Activated CD4-positive, alpha-beta T cell treated with anti-CD3 and anti-CD28 coated beads, Interleukin-2, amount 10 ng/mL, durations not matched to agents 24 days and 14 days (primary cell): Measurements from ENCODE around the gene KCTD1. TPM values are rescaled to one million over a fixed set of nuclear protein-coding genes. Genes with fewer than 3 reads are reported as not detected.

Source experiments
- DNase-seq: peaks from one replicate; pipeline ENCODE4 v3.0.0; 2022
- H3K27ac Mint-ChIP-seq: one replicate; pipeline ENCODE4 v1.8.0; 2022; ENCODE audit warnings: mild to moderate bottlenecking, mixed read lengths
- H3K27me3 Mint-ChIP-seq: one replicate; pipeline ENCODE4 v1.8.0; 2022; ENCODE audit warnings: mixed read lengths
- H3K36me3 Mint-ChIP-seq: one replicate; pipeline ENCODE4 v1.8.0; 2022; ENCODE audit warnings: low read depth, mild to moderate bottlenecking, mixed read lengths
- H3K4me1 Mint-ChIP-seq: one replicate; pipeline ENCODE4 v1.8.0; 2021; ENCODE audit warnings: mixed read lengths
- H3K4me3 Mint-ChIP-seq: one replicate; pipeline ENCODE4 v1.8.0; 2022; ENCODE audit warnings: mild to moderate bottlenecking, moderate library complexity, mixed read lengths
- H3K9me3 Mint-ChIP-seq: one replicate; pipeline ENCODE4 v1.8.0; 2021; ENCODE audit warnings: mixed read lengths
- intact Hi-C: fragments of 100-400 bp; cut with micrococcal nuclease; formaldehyde crosslinking; loops from one replicate; pipeline ENCODE4 v1.15.1; 2023
- total RNA-seq: library from RNA; stranded (reverse); gene quantifications from 2 replicates; pipeline ENCODE4 v1.2.3, GENCODE V29; 2022

Gene KCTD1
- total RNA-seq, 1 donor from 2014 or later = 5.0 TPM

- Mint-ChIP-seq H3K4me1 (peaks cover 12% of the 10 kb centered on the region), H3K27ac (no peak overlapping the region), H3K4me3 (no peak overlapping the region), H3K27me3 (peaks cover under 1% of the 10 kb centered on the region), H3K36me3 (peaks cover 5% of the 10 kb centered on the region), H3K9me3 (no peaks in the 10 kb centered on the region)
- intact Hi-C loops = loop anchor here (10.0 kb wide), 2 partner anchors 450 to 1190 kb away; partner anchors contain the start of genes SS18 and ZNF521
- DNase-seq = no peak
These were observed 3.9 kb downstream of the KCTD1 start for GRCh38 chr18:26544451-26544850.

GRCh38 chr18:26543373-26543772 is 5.0 kb downstream of the KCTD1 start:
- no peak overlapping the region for H3K4me3 Mint-ChIP-seq
- H3K4me1 Mint-ChIP-seq = peaks cover 12% of the 10 kb centered on the region
- no peaks in the 10 kb centered on the region for H3K9me3 Mint-ChIP-seq
- no peak for DNase-seq
- peaks cover 5% of the 10 kb centered on the region for H3K36me3 Mint-ChIP-seq
- intact Hi-C loops = loop anchor here (10.0 kb wide), 2 partner anchors 449 to 1189 kb away; partner anchors contain the start of genes SS18 and ZNF521
- no peaks in the 10 kb centered on the region for H3K27me3 Mint-ChIP-seq
- H3K27ac Mint-ChIP-seq = no peak overlapping the region

GRCh38 chr18:26540043-26540628 is 8.2 kb downstream of the KCTD1 start:
- H3K9me3 Mint-ChIP-seq = no peaks in the 10 kb centered on the region
- H3K36me3 Mint-ChIP-seq = no peaks in the 10 kb centered on the region
- DNase-seq = no peak
- no peak overlapping the region for H3K27ac Mint-ChIP-seq
- H3K4me3 Mint-ChIP-seq = no peak overlapping the region
- intact Hi-C loops = loop anchor here (10.0 kb wide), 2 partner anchors 445 to 1185 kb away; partner anchors contain the start of genes SS18 and ZNF521
- H3K27me3 Mint-ChIP-seq = no peaks in the 10 kb centered on the region
- H3K4me1 Mint-ChIP-seq = peaks cover 5% of the 10 kb centered on the region

GRCh38 chr18:26538524-26538923 is 9.8 kb downstream of the KCTD1 start:
- Mint-ChIP-seq H3K36me3 (no peaks in the 10 kb centered on the region), H3K4me1 (peaks cover 4% of the 10 kb centered on the region), H3K9me3 (no peaks in the 10 kb centered on the region), H3K27me3 (no peaks in the 10 kb centered on the region), H3K4me3 (no peak overlapping the region), H3K27ac (no peak overlapping the region)
- no peak for DNase-seq
- intact Hi-C loops = no loop called here

- no peak overlapping the region for H3K4me3 Mint-ChIP-seq
- intact Hi-C loops = no loop called here
- H3K27me3 Mint-ChIP-seq = no peaks in the 10 kb centered on the region
- peaks cover 4% of the 10 kb centered on the region for H3K4me1 Mint-ChIP-seq
- H3K27ac Mint-ChIP-seq = no peak overlapping the region
- DNase-seq = no peak
- no peaks in the 10 kb centered on the region for H3K9me3 Mint-ChIP-seq
- H3K36me3 Mint-ChIP-seq = no peaks in the 10 kb centered on the region
These were observed 11.7 kb downstream of the KCTD1 start for GRCh38 chr18:26536664-26537063.

- Mint-ChIP-seq H3K27ac (no peak overlapping the region), H3K4me1 (peaks cover 4% of the 10 kb centered on the region), H3K27me3 (no peaks in the 10 kb centered on the region), H3K36me3 (no peaks in the 10 kb centered on the region), H3K4me3 (no peak overlapping the region), H3K9me3 (no peaks in the 10 kb centered on the region)
- intact Hi-C loops = no loop called here
- DNase-seq = no peak
These were observed 12.3 kb downstream of the KCTD1 start for GRCh38 chr18:26536032-26536431.

- Mint-ChIP-seq H3K36me3 (no peaks in the 10 kb centered on the region), H3K4me1 (peaks cover 4% of the 10 kb centered on the region), H3K4me3 (no peak overlapping the region), H3K9me3 (no peaks in the 10 kb centered on the region), H3K27me3 (no peaks in the 10 kb centered on the region), H3K27ac (no peak overlapping the region)
- no peak for DNase-seq
- intact Hi-C loops = no loop called here
These were observed 12.7 kb downstream of the KCTD1 start for GRCh38 chr18:26535630-26536029.

- no peaks in the 10 kb centered on the region for H3K36me3 Mint-ChIP-seq
- intact Hi-C loops = no loop called here
- DNase-seq = no peak
- no peaks in the 10 kb centered on the region for H3K27me3 Mint-ChIP-seq
- H3K4me3 Mint-ChIP-seq = no peak overlapping the region
- no peak overlapping the region for H3K27ac Mint-ChIP-seq
- H3K9me3 Mint-ChIP-seq = no peaks in the 10 kb centered on the region
- no peaks in the 10 kb centered on the region for H3K4me1 Mint-ChIP-seq
These were observed 15.7 kb downstream of the KCTD1 start for GRCh38 chr18:26532367-26533340.

GRCh38 chr18:26531605-26532298 is 16.6 kb downstream of the KCTD1 start:
- Mint-ChIP-seq H3K4me3 (no peak overlapping the region), H3K36me3 (no peaks in the 10 kb centered on the region), H3K27me3 (no peaks in the 10 kb centered on the region), H3K27ac (no peak overlapping the region), H3K4me1 (no peaks in the 10 kb centered on the region), H3K9me3 (no peaks in the 10 kb centered on the region)
- intact Hi-C loops = no loop called here
- DNase-seq = no peak

GRCh38 chr18:26526966-26527234 is 21.5 kb downstream of the KCTD1 start:
- no peak for DNase-seq
- intact Hi-C loops = no loop called here
- H3K9me3 Mint-ChIP-seq = no peaks in the 10 kb centered on the region
- H3K27me3 Mint-ChIP-seq = no peaks in the 10 kb centered on the region
- H3K4me3 Mint-ChIP-seq = no peak overlapping the region
- no peaks in the 10 kb centered on the region for H3K4me1 Mint-ChIP-seq
- no peaks in the 10 kb centered on the region for H3K36me3 Mint-ChIP-seq
- H3K27ac Mint-ChIP-seq = no peak overlapping the region

- H3K27me3 Mint-ChIP-seq = no peaks in the 10 kb centered on the region
- no peaks in the 10 kb centered on the region for H3K36me3 Mint-ChIP-seq
- H3K4me3 Mint-ChIP-seq = no peak overlapping the region
- H3K9me3 Mint-ChIP-seq = no peaks in the 10 kb centered on the region
- H3K4me1 Mint-ChIP-seq = no peaks in the 10 kb centered on the region
- H3K27ac Mint-ChIP-seq = no peak overlapping the region
- DNase-seq = no peak
- intact Hi-C loops = no loop called here
These were observed 22.0 kb downstream of the KCTD1 start for GRCh38 chr18:26526128-26526965.

GRCh38 chr18:26524504-26525351 is 23.6 kb downstream of the KCTD1 start:
- no peak overlapping the region for H3K27ac Mint-ChIP-seq
- intact Hi-C loops = no loop called here

GRCh38 chr18:26524002-26524401 is 24.4 kb downstream of the KCTD1 start:
- Mint-ChIP-seq H3K9me3 (no peaks in the 10 kb centered on the region), H3K4me1 (no peaks in the 10 kb centered on the region), H3K4me3 (no peak overlapping the region), H3K36me3 (no peaks in the 10 kb centered on the region), H3K27me3 (no peaks in the 10 kb centered on the region), H3K27ac (no peak overlapping the region)
- DNase-seq = no peak
- intact Hi-C loops = no loop called here

More at GRCh38 chr18:26524504-26525351, 23.6 kb downstream of the KCTD1 start:
- no peaks in the 10 kb centered on the region for H3K27me3 Mint-ChIP-seq
- no peak overlapping the region for H3K4me3 Mint-ChIP-seq
- H3K4me1 Mint-ChIP-seq = no peaks in the 10 kb centered on the region
- no peaks in the 10 kb centered on the region for H3K36me3 Mint-ChIP-seq
- DNase-seq = no peak
- no peaks in the 10 kb centered on the region for H3K9me3 Mint-ChIP-seq
